Stimulated activated CD8-positive, alpha-beta memory T cell treated with anti-CD3 and anti-CD28 coated beads, Interleukin-12 subunit alpha, Interleukin-12 subunit beta, amount 100 ng/mL, for 24 hours (primary cell): ENCODE measurements around the gene FGF7.
"Not testable (repeated sequence)": the region's sequence is repeated elsewhere in the genome, so short reads cannot be mapped to it uniquely, and the experiment has no call there.

ENCODE experiments used
- DNase-seq: peaks from one replicate; pipeline ENCODE4 v3.0.0-alpha.2; 2020; ENCODE audit errors: extremely low read depth

Gene FGF7

GRCh38 chr15:49423021-49423420 is at the start of gene FGF7:
FGF7 (plus strand) TSS chr15:49423242; CDS start chr15:49424298, 1,056 bp downstream.
- no peak for DNase-seq

GRCh38 chr15:49379996-49380395 is 43.0 kb upstream of the FGF7 start:
- DNase-seq: no peak

GRCh38 chr15:49380912-49381311 is 42.1 kb upstream of the FGF7 start:
- DNase-seq: no peak

GRCh38 chr15:49382394-49382793 is 40.6 kb upstream of the FGF7 start:
- no peak for DNase-seq

- DNase-seq: no peak
Observed at GRCh38 chr15:49383266-49383665, 39.8 kb upstream of the FGF7 start.

GRCh38 chr15:49387471-49387870 is 35.6 kb upstream of the FGF7 start:
- no peak for DNase-seq

GRCh38 chr15:49402515-49403296 is 20.3 kb upstream of the FGF7 start:
- DNase-seq: not testable (repeated sequence)

GRCh38 chr15:49406352-49407118 is 16.5 kb upstream of the FGF7 start:
- no peak for DNase-seq

GRCh38 chr15:49410641-49411040 is 12.4 kb upstream of the FGF7 start:
- DNase-seq: no peak

- no peak for DNase-seq
Observed at GRCh38 chr15:49412797-49413196, 10.2 kb upstream of the FGF7 start.

GRCh38 chr15:49415149-49415548 is 7.9 kb upstream of the FGF7 start:
- no peak for DNase-seq

- no peak for DNase-seq
Observed at GRCh38 chr15:49415638-49416037, 7.4 kb upstream of the FGF7 start.

GRCh38 chr15:49418811-49419210 is 4.2 kb upstream of the FGF7 start:
- DNase-seq: no peak

GRCh38 chr15:49421991-49422390 is 1.1 kb upstream of the FGF7 start:
- DNase-seq: peak; percentile 2

- no peak for DNase-seq
Observed at GRCh38 chr15:49423901-49424550, 984 bp downstream of the FGF7 start.

GRCh38 chr15:49424954-49425353 is 1.9 kb downstream of the FGF7 start:
- DNase-seq: no peak

- no peak for DNase-seq
Observed at GRCh38 chr15:49427372-49427771, 4.3 kb downstream of the FGF7 start.

- no peak for DNase-seq
Observed at GRCh38 chr15:49428409-49429095, 5.5 kb downstream of the FGF7 start.

- no peak for DNase-seq
Observed at GRCh38 chr15:49430046-49430445, 7.0 kb downstream of the FGF7 start.

- DNase-seq: no peak
Observed at GRCh38 chr15:49435174-49435573, 12.1 kb downstream of the FGF7 start.

GRCh38 chr15:49436751-49437150 is 13.7 kb downstream of the FGF7 start:
- DNase-seq: no peak
